Right renal pelvis (tissue), 4 donors: Measurements from ENCODE around the gene SLC4A1. TPM values are rescaled to one million over a fixed set of nuclear protein-coding genes. Genes with fewer than 3 reads are reported as not detected.

Experiments used
- DNase-seq, 4 donors: peaks; one replicate each; pipeline ENCODE4 v3.0.0-alpha.2; 2013; ENCODE audit warnings: low read depth in 4 of 4, low spot score in 3 of 4, missing footprints in 1 of 4
- polyA plus RNA-seq, 4 donors: library from polyadenylated mRNA; unstranded; fragments of 120-200 nt; gene quantifications; one replicate each; pipeline ENCODE4 v1.2.1, GENCODE V29; 2013; ENCODE audit not compliant: insufficient read length in 4 of 4

SLC4A1 gene
- polyA plus RNA-seq, 4 donors, result 6.8 to 11.4 (median 10.3) TPM

GRCh38 chr17:44210342-44211192 lies 57.4 kb downstream of the SLC4A1 start:
- DNase-seq, result peak in 2 of 4 donors; percentile 59 to 71

GRCh38 chr17:44209786-44210341 lies 58.1 kb downstream of the SLC4A1 start:
- no peak for DNase-seq

- DNase-seq, result no peak
Observed at GRCh38 chr17:44207743-44208142, 60.2 kb downstream of the SLC4A1 start.

- DNase-seq, result no peak
Observed at GRCh38 chr17:44207319-44207718, 60.6 kb downstream of the SLC4A1 start.

- no peak for DNase-seq
Observed at GRCh38 chr17:44206825-44207155, 61.1 kb downstream of the SLC4A1 start.

GRCh38 chr17:44205962-44206824 lies 61.7 kb downstream of the SLC4A1 start:
- DNase-seq, result no peak

GRCh38 chr17:44204441-44204882 lies 63.5 kb downstream of the SLC4A1 start:
- no peak for DNase-seq

- peak in 2 of 4 donors; percentile 14 to 23 for DNase-seq
Observed at GRCh38 chr17:44203731-44204440, 64.0 kb downstream of the SLC4A1 start.

GRCh38 chr17:44202756-44203155 lies 65.2 kb downstream of the SLC4A1 start:
- DNase-seq, result no peak

GRCh38 chr17:44200478-44201155 lies 67.3 kb downstream of the SLC4A1 start:
- DNase-seq, result no peak

- DNase-seq, result peak; percentile 93 to 96 (median 94)
Observed at GRCh38 chr17:44199553-44200477, 68.1 kb downstream of the SLC4A1 start, which contains the start of gene ATXN7L3. Gene ATXN7L3, minus strand, starts transcription at chr17:44199884. Its CDS starts 1,814 bp downstream, at chr17:44198070.

GRCh38 chr17:44198721-44199552 lies 69.0 kb downstream of the SLC4A1 start:
- DNase-seq, result peak in 3 of 4 donors; percentile 25 to 45 (median 39)

Other genes with a start within 250 kb of the SLC4A1 start
- 10 to 100 TPM; 38.5 to 48.4 (median 45.7) TPM for gene LSM12, start 201.5 kb downstream of the SLC4A1 start, polyA plus RNA-seq
- 10 to 100 TPM; 71.1 to 97.7 (median 87.5) TPM for gene G6PC3, start 197.4 kb downstream of the SLC4A1 start, polyA plus RNA-seq
- gene HDAC5, start 144.5 kb downstream of the SLC4A1 start, polyA plus RNA-seq, result 10 to 100 TPM; 44.5 to 56.7 (median 48.1) TPM
- 1 to 10 TPM; 3.4 to 4.7 (median 3.6) TPM for gene HROB, start 126.2 kb downstream of the SLC4A1 start, polyA plus RNA-seq
- 1 to 10 TPM; 1.8 to 2.3 (median 2.1) TPM for gene ASB16, start 97.4 kb downstream of the SLC4A1 start, polyA plus RNA-seq
- 10 to 100 TPM; 43.6 to 54.2 (median 46.4) TPM for gene TMUB2, start 81.2 kb downstream of the SLC4A1 start, polyA plus RNA-seq
- 10 to 100 TPM; 60.1 to 72.7 (median 68.8) TPM for gene ATXN7L3, start 68.3 kb downstream of the SLC4A1 start, polyA plus RNA-seq
- 100 to 1,000 TPM; 126 to 130 (median 128) TPM for gene UBTF, start 48.5 kb downstream of the SLC4A1 start, polyA plus RNA-seq
- gene RUNDC3A, start 40.5 kb upstream of the SLC4A1 start, polyA plus RNA-seq, result 1 to 10 TPM; 1.9 to 3.1 (median 2.3) TPM
- gene SLC25A39, start 56.7 kb upstream of the SLC4A1 start, polyA plus RNA-seq, result 100 to 1,000 TPM in 1 of 4 donors, 10 to 100 TPM in 3; 94.9 to 124 (median 97.8) TPM
- 100 to 1,000 TPM; 229 to 332 (median 237) TPM for gene GRN, start 77.2 kb upstream of the SLC4A1 start, polyA plus RNA-seq
- 10 to 100 TPM; 35.1 to 53.2 (median 36.1) TPM for gene FAM171A2, start 95.7 kb upstream of the SLC4A1 start, polyA plus RNA-seq
- 1 to 10 TPM; 4.0 to 8.9 (median 5.3) TPM for gene ITGA2B, start 121.5 kb upstream of the SLC4A1 start, polyA plus RNA-seq
- 10 to 100 TPM; 42.4 to 49.5 (median 44.4) TPM for gene GPATCH8, start 235.3 kb upstream of the SLC4A1 start, polyA plus RNA-seq